Measurements from ENCODE around the gene SPECC1L. TPM values are rescaled to one million over a fixed set of nuclear protein-coding genes. Genes with fewer than 3 reads are reported as not detected.

Gene SPECC1L
- total and polyA plus RNA-seq, 7 donors = 17.4 to 52.6 (median 28.8) TPM

DNA sequence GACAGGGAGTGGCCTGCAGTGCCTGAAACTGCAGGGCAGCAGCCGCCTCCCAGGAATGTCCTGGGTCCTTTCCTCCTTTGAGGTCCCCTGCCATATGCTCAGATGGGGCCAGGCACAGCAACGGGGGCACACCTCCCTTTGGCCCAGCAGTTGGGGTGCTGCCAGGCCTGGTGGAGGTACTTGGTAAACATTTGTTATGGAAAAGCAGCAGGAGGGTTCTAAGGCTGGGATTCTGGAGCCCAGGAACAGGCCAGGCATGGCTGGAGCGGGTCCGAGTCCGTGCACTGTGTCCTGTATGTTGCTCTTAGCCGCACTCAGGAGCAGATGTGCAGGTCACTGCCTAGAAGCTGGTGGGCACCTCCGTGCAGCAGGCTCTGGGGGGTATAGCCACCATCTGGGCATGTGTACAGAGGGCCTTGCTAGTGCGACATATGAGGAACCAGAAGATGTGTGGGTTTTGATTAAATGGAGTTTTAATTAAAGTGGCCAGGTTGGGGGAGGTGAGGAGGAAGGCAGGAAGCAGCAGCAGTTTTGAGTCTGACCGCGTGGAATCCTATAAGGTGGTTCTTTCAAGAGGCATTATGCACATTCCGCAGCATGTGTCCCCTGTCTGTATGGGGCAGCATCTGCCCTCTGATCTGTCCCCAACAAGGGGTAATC, 158.2 kb downstream of the SPECC1L start:
- WGBS, 2 donors = 53 to 67% methylated on average over 11 of the region's 11 CpGs
- H3K9me3 ChIP-seq = no peaks in the 10 kb centered on the region
- TF ChIP-seq POLR2AphosphoS5 (IDR thresholded peaks at IDR 0.05) = no peak
- no peak for TF ChIP-seq EP300 (IDR thresholded peaks at IDR 0.05)
- TF ChIP-seq POLR2A (IDR thresholded peaks at IDR 0.05) = no peak
- TF ChIP-seq, protein P1, sequence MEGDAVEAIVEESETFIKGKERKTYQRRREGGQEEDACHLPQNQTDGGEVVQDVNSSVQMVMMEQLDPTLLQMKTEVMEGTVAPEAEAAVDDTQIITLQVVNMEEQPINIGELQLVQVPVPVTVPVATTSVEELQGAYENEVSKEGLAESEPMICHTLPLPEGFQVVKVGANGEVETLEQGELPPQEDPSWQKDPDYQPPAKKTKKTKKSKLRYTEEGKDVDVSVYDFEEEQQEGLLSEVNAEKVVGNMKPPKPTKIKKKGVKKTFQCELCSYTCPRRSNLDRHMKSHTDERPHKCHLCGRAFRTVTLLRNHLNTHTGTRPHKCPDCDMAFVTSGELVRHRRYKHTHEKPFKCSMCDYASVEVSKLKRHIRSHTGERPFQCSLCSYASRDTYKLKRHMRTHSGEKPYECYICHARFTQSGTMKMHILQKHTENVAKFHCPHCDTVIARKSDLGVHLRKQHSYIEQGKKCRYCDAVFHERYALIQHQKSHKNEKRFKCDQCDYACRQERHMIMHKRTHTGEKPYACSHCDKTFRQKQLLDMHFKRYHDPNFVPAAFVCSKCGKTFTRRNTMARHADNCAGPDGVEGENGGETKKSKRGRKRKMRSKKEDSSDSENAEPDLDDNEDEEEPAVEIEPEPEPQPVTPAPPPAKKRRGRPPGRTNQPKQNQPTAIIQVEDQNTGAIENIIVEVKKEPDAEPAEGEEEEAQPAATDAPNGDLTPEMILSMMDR (IDR thresholded peaks at IDR 0.05) = no peak
- H3K4me1 ChIP-seq = peaks cover 0 to 36% (median 30%) of the 10 kb centered on the region in 4 donors
- peaks cover 4 to 18% (median 13%) of the 10 kb centered on the region in 3 donors for H3K27me3 ChIP-seq
- H3K4me3 ChIP-seq = no peak overlapping the region
- no peak for DNase-seq
- intact Hi-C loops (cut with DNase I) = loop anchor here (10.0 kb wide), 1 partner anchor 326 kb away; no protein-coding TSS in a partner anchor
- no peaks in the 10 kb centered on the region for H3K36me3 ChIP-seq
- H3K27ac ChIP-seq = no peak overlapping the region

DNA sequence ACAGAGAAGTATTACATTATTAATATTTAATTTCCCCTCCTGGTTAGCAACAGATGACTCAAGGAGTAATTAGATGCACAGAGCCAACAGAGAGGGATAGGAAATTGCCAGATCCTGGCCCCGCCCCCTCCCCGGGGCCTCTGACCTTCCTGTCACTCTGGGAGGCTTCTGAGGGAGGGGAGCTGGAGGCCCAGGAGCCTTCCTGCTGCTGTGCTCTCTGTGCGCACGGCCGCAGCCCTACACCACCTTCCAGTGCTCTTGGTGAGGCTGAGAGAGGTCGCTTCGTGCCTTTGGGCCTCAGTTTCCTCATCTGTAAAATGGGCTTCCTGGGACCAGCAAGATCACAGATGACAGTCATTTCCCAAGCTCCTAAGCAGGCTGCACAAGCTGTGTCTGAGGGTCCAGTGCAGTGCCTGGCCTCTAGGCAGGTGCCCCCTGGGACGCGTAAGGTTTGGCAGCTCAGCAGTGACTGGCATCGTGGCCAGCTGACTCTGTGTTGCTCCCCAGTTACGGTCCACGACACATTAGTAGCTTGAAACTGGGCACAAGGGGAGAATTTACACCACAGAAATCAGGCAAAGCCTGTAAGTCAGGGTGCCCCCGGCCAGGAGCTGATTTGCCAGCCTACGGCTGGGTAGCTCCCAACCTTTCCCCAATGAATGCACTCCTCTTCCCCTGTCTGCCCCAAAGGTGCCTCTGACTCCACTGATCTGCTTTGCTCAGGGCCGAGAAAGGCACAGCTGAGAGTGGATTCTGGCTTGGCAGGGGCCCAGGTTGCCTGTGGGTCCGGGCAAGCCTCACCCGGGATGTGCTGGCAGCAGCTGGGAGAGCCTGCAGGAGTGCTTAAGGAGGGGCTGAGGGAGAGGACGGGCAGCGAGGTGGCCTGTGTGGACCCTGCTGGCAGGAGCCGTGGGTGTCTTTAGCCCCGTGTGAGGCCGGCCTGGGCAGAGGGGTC, 159.1 kb downstream of the SPECC1L start:
- WGBS, 2 donors = 70 to 71% methylated on average over 22 of the region's 22 CpGs
- intact Hi-C loops (cut with DNase I) = loop anchor here (10.0 kb wide), 1 partner anchor 325 kb away; no protein-coding TSS in a partner anchor
- DNase-seq = peak; percentile 86
- Histone ChIP-seq H3K4me1 (peaks cover 0 to 31% (median 27%) of the 10 kb centered on the region in 4 donors), H3K27me3 (peaks cover 0 to 9% (median 5%) of the 10 kb centered on the region in 3 donors), H3K36me3 (no peaks in the 10 kb centered on the region), H3K27ac (no peak overlapping the region), H3K4me3 (no peak overlapping the region), H3K9me3 (no peaks in the 10 kb centered on the region)
- no peak for TF ChIP-seq POLR2AphosphoS5 (IDR thresholded peaks at IDR 0.05)
- TF ChIP-seq POLR2A (IDR thresholded peaks at IDR 0.05) = no peak
- TF ChIP-seq, protein P1 (IDR thresholded peaks at IDR 0.05) = no peak
- TF ChIP-seq EP300 (IDR thresholded peaks at IDR 0.05) = no peak

DNA sequence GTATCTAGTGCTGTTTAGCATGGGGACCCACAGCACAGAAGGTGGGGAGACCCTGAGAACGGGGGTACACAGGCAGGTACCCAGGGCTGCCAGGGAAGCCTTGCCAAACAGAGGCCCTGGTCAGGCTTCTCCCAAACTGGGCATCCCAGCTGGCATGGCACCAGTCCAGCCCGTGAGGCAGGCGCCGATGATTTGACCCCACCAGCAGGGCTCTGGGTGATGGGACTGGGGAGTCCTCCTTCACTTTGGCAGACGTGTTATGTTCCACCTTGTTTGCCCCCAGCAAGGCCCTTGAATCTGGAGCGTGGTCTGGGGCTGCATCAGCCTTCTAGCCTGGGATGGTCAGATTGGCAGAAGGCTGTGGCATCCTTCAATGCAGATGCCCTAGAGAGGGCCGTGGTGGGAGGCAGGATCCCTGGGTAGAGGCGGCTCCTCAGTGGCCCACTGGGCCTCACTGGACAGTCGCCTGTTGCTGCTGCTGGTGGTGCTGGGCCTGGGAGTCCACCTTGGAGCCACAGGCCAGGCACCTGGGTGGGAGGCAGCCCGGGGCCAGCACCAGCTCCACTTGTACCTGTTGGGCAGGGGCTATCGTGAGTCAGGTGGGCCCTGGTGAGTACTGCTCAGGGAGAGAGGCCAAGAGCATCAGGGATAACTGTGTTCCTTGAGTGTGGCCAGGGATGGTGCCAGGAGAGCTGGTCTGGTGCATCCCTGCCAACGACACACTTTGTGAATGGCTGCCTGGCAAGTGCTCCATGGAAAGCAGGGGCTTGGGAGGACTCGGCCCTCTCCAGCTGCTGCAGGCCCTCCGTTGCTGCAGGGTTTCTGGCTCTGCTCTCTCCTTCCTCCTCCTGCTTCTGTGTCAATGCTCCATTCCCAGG, 160.0 kb downstream of the SPECC1L start:
- 90 to 94% methylated on average over 14 of the region's 14 CpGs for WGBS, 2 donors
- Histone ChIP-seq H3K27ac (no peak overlapping the region), H3K36me3 (no peaks in the 10 kb centered on the region), H3K27me3 (no peaks in the 10 kb centered on the region), H3K4me1 (peaks cover 0 to 32% (median 28%) of the 10 kb centered on the region in 4 donors), H3K4me3 (no peak overlapping the region), H3K9me3 (no peaks in the 10 kb centered on the region)
- DNase-seq = peak; percentile 64
- no peak for TF ChIP-seq POLR2AphosphoS5 (IDR thresholded peaks at IDR 0.05)
- TF ChIP-seq, protein P1 (IDR thresholded peaks at IDR 0.05) = no peak
- no peak for TF ChIP-seq POLR2A (IDR thresholded peaks at IDR 0.05)
- TF ChIP-seq EP300 (IDR thresholded peaks at IDR 0.05) = no peak
- intact Hi-C loops (cut with DNase I) = no loop called here

DNA sequence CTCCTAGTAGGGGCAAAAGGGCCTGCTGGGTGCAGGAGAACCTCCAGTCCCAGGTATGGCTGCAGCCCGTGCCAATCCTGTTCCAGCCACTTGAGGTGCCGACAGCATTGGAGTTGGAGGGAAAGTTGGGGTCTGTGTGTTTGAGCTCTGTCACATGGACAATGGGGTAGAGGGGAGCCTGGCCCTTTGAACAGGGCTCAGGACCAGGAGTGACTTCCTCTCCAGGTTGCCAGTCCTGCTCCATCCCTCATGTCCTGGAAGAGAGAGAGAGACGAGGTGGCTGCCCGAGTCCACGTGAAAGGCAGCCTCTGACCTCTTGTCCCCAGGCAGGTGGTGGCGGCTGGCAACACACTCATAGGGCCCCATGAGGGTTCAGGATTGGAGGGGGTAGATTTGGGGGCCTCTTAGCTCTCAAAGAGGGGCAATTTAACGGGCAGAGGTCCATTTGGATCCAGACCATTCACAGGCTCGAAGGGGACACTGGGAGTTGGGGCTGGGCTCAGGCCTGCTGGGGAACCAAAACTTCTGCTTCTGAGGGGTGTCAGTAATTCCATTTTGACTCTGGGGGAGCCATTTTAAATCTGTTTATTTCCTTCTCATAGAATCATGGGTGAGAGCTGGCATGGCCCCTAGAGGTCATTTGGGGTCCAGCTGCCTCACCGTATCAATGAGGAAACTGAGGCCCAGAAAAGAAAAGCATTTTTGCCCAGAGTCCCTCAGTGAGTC, 160.8 kb downstream of the SPECC1L start:
- Histone ChIP-seq H3K9me3 (no peaks in the 10 kb centered on the region), H3K4me1 (peaks cover 0 to 32% (median 28%) of the 10 kb centered on the region in 4 donors), H3K27me3 (no peaks in the 10 kb centered on the region), H3K4me3 (no peak overlapping the region), H3K27ac (peak overlapping the region in 1 of 4 donors; percentile 21), H3K36me3 (no peaks in the 10 kb centered on the region)
- intact Hi-C loops (cut with DNase I) = no loop called here
- 80 to 90% methylated on average over 9 of the region's 9 CpGs for WGBS, 2 donors
- TF ChIP-seq POLR2A (IDR thresholded peaks at IDR 0.05) = no peak
- no peak for TF ChIP-seq POLR2AphosphoS5 (IDR thresholded peaks at IDR 0.05)
- TF ChIP-seq, protein P1 (IDR thresholded peaks at IDR 0.05) = no peak
- TF ChIP-seq EP300 (IDR thresholded peaks at IDR 0.05) = no peak
- peak; percentile 50 for DNase-seq
